Heart right ventricle (tissue), 16 donors: ENCODE results near the gene MAP4K4. TPM values are rescaled to one million over a fixed set of nuclear protein-coding genes. Genes with fewer than 3 reads are reported as not detected.

Experiments used
- ATAC-seq, 8 donors: fragments of 200-7000 bp; cut with Tn5 transposase; one replicate each; pipeline ENCODE4 v1.9.1; 2020; ENCODE audit warnings: mild to moderate bottlenecking in 8 of 8, moderate library complexity in 8 of 8, moderate number of reproducible peaks in 1 of 8
- DNase-seq, 2 donors: peaks; one replicate each; pipeline ENCODE4 v3.0.0-alpha.2; 2020
- H3K27ac ChIP-seq, 10 donors: fragments of 200-600 bp; sonication (generic) in 2 of 10; one replicate each; pipeline versions ENCODE4 v1.5.0 to v1.8.0; 2020 to 2022; ENCODE audit warnings: mild to moderate bottlenecking in 3 of 10
- H3K27me3 ChIP-seq, 7 donors: fragments of 200-600 bp; one replicate each; pipeline ENCODE4 v1.8.0; 2021 to 2022; ENCODE audit warnings: mild to moderate bottlenecking in 2 of 7
- H3K36me3 ChIP-seq, 9 donors: fragments of 200-600 bp; sonication (generic) in 1 of 9; one replicate each; pipeline versions ENCODE4 v1.5.0 to v1.8.0; 2020 to 2022; ENCODE audit warnings: mild to moderate bottlenecking in 2 of 9
- H3K4me1 ChIP-seq, 9 donors: fragments of 200-600 bp; sonication (generic) in 1 of 9; one replicate each; pipeline versions ENCODE4 v1.5.0 to v1.8.0; 2020 to 2022; ENCODE audit warnings: mild to moderate bottlenecking in 4 of 9
- H3K4me3 ChIP-seq, 10 donors: fragments of 200-600 bp; sonication (generic) in 2 of 10; one replicate each; pipeline versions ENCODE4 v1.5.0 to v1.8.0; 2020 to 2022; ENCODE audit warnings: mild to moderate bottlenecking in 7 of 10, moderate library complexity in 2 of 10
- H3K9me3 ChIP-seq, 11 donors: fragments of 200-600 bp in 10 of 11; sonication (generic) in 2 of 11; one replicate each; pipeline versions ENCODE4 v1.5.0 to v1.8.0; 2013 to 2022; ENCODE audit warnings: mild to moderate bottlenecking in 2 of 11, control low read depth in 1 of 11, moderate library complexity in 1 of 11
- WGBS, 2 donors: extraction: QIAGEN DNeasy Blood & Tissue Kit; methylation state at CpG; one replicate each; pipeline ENCODE4 v1.1.7; 2013; ENCODE audit warnings: inconsistent platforms in 1 of 2; 5-methylcytosine and 5-hydroxymethylcytosine counted together
- intact Hi-C, 10 donors: fragments of 100-400 bp; cut with DNase I; formaldehyde crosslinking; loops; one replicate each; pipeline versions ENCODE4 v1.11.1 to v1.14.2; 2022
- polyA plus RNA-seq, 2 donors: library from polyadenylated mRNA; stranded (reverse); fragments of 200-250 nt; gene quantifications; one replicate each; pipeline ENCODE4 v1.2.3, GENCODE V29; 2013
- total RNA-seq, 10 donors: library from RNA; stranded (reverse); fragmentation: NEBNext Ultra II Directional in 3 of 10; extraction: Animal tissue kit (Norgen Biotek cat#: 25700) in 3 of 10; gene quantifications; one replicate each; pipeline versions ENCODE4 v1.2.1 to v1.2.4, GENCODE V29; 2021 to 2023
- TF ChIP-seq, protein P1 (sequence below), 9 donors: fragments of 200-600 bp; sonication (generic) in 2 of 9; IDR thresholded peaks; one replicate each; pipeline versions ENCODE4 v1.5.0 to v1.8.0; 2021 to 2022; ENCODE audit warnings: antibody characterized with exemption in 9 of 9, mild to moderate bottlenecking in 5 of 9, moderate library complexity in 1 of 9
- donor health status: Arrhythmogenic right ventricular cardiomyopathy.
- donor health status: ischemic (EF 13 %, LVEDD 7.1; RV severe dilation, severe dysfunction).
- donor health status: healthy with polysubstance abuse.
- donor health status: DM: no; HTN: yes; CAD: no.
- donor health status: DM: no; HTN: no; CAD: no.
- donor health status: ischemic (EF 25% LVEDD 6.9; RV normal size, moderate dysfunction).
- donor health status: ischemic (EF 25% LVEDD 5.7; RV mildly dilated, moderate dysfunction).
- donor health status: healthy.
- donor health status: DM: yes; HTN: yes; CAD: no.
- donor health status: Ischemic cardiomyopathy.
- donor health status: ischemic (EF 35%, LVEDD 5.7; RV mildly dilated, moderate dysfunction).
- donor health status: nonischemic (EF 11% LVEDD 7.7; RV severe dilation, severe dysfunction).
- donor health status: DM: yes; HTN: yes; CAD: no.
- donor health status: PGD.
- donor health status: ischemic (EF 29% LVEDD 5.4; RV normal size, mild dysfunction).
- donor health status: nonischemic (EF 23%, LVEDD 6.1; RV moderate dilation, normal function).

The MAP4K4 gene
- total and polyA plus RNA-seq, 12 donors, result 44.3 to 116 (median 86.1) TPM

DNA sequence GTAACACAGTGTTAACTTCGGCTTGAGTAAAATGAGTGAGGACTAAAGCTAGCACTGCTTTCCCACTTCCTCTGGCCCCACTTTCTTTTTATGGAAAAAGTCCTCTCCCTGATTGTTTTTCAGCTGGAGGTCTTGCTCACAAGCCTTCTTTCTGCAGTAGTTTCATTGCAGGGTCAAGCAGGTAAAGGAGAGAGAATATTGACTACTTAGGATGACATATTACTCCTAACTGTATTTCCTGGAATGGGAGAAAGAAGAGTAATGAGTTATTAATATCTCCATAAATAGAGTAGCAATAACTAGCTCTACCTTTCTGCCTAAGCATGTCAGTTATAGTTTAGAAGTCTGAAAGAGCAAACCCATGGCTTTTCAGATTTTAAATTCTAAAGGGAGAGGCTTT lies 45.0 kb downstream of the MAP4K4 start:
- H3K36me3 ChIP-seq, result no peaks in the 10 kb centered on the region

DNA sequence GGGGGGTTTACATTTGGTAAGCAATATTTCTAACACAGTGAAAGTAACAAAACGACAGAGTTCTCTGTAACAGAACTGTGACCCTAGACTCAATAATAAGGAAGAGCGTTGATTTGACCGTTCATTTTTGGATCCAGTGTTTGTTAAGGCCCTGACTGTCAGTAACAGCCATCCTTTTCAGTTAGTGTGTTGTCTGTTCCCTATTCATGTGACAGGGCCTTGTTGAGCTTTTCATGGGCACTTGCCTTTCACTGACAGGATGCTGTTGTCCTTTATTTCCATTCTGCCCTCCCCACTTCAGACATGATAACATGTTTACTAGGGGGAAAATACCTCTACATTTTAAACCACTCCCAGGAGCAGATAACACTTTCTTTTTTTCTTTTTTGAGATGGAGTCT lies 45.8 kb downstream of the MAP4K4 start:
- intact Hi-C loops, result loop anchor here in 1 of 10 donors (5.0 kb wide), 1 partner anchor 36 kb away; no protein-coding TSS in a partner anchor
- 38 to 47% methylated on average over 3 of the region's 3 CpGs for WGBS, 2 donors

More for the DNA sequence above, 45.0 kb downstream of the MAP4K4 start:
- TF ChIP-seq, protein P1, sequence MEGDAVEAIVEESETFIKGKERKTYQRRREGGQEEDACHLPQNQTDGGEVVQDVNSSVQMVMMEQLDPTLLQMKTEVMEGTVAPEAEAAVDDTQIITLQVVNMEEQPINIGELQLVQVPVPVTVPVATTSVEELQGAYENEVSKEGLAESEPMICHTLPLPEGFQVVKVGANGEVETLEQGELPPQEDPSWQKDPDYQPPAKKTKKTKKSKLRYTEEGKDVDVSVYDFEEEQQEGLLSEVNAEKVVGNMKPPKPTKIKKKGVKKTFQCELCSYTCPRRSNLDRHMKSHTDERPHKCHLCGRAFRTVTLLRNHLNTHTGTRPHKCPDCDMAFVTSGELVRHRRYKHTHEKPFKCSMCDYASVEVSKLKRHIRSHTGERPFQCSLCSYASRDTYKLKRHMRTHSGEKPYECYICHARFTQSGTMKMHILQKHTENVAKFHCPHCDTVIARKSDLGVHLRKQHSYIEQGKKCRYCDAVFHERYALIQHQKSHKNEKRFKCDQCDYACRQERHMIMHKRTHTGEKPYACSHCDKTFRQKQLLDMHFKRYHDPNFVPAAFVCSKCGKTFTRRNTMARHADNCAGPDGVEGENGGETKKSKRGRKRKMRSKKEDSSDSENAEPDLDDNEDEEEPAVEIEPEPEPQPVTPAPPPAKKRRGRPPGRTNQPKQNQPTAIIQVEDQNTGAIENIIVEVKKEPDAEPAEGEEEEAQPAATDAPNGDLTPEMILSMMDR (IDR thresholded peaks at IDR 0.05), result no peak
- DNase-seq, result no peak
- ATAC-seq, result no peak
- peak overlapping the region in 1 of 10 donors; percentile 12 for H3K4me3 ChIP-seq
- no peaks in the 10 kb centered on the region for H3K27me3 ChIP-seq
- peaks cover 17 to 96% (median 85%) of the 10 kb centered on the region in 9 donors for H3K4me1 ChIP-seq
- 15 to 22% methylated on average over 1 of the region's 1 CpG for WGBS, 2 donors
- H3K9me3 ChIP-seq, result no peaks in the 10 kb centered on the region
- peak overlapping the region in 8 of 10 donors; percentile 47 to 71 (median 66) for H3K27ac ChIP-seq
- intact Hi-C loops, result loop anchor here in 1 of 10 donors (5.0 kb wide), 1 partner anchor 35 kb away; no protein-coding TSS in a partner anchor

DNA sequence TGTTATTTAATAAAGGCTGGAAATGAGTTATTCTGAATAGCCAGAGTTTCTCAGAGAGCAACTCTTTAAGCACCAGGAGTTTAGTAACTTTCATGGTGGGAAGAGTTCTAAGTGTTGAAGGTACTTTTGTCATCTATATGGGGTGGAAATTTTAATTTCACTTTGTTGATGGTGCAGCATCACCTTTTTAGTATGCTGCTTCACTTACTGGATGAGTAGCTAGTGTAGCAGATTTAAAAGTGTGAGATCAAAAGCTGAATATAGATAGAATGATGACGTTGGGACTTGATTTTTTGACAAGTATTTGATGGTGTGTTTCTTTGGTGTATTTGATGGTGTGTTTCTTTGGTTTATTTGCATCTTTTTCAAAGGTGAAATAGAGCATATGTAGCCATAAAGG lies 47.3 kb downstream of the MAP4K4 start:
- H3K9me3 ChIP-seq, result no peaks in the 10 kb centered on the region
- intact Hi-C loops, result loop anchor here in 1 of 10 donors (5.0 kb wide), 1 partner anchor 38 kb away; no protein-coding TSS in a partner anchor
- H3K4me3 ChIP-seq, result no peak overlapping the region
- H3K27ac ChIP-seq, result peak overlapping the region in 1 of 10 donors; percentile 63
- H3K27me3 ChIP-seq, result no peaks in the 10 kb centered on the region
- TF ChIP-seq, protein P1 (IDR thresholded peaks at IDR 0.05), result no peak
- DNase-seq, result no peak
- H3K36me3 ChIP-seq, result no peaks in the 10 kb centered on the region
- H3K4me1 ChIP-seq, result peaks cover 17 to 83% (median 75%) of the 10 kb centered on the region in 9 donors
- ATAC-seq, result no peak
- 33 to 45% methylated on average over 1 of the region's 1 CpG for WGBS, 2 donors

More for the DNA sequence above, 45.8 kb downstream of the MAP4K4 start:
- TF ChIP-seq, protein P1 (IDR thresholded peaks at IDR 0.05), result no peak
- Histone ChIP-seq H3K4me1 (peaks cover 17 to 96% (median 85%) of the 10 kb centered on the region in 9 donors), H3K36me3 (no peaks in the 10 kb centered on the region), H3K27me3 (no peaks in the 10 kb centered on the region), H3K9me3 (no peaks in the 10 kb centered on the region), H3K27ac (peak overlapping the region in 7 of 10 donors; percentile 28 to 71 (median 66)), H3K4me3 (no peak overlapping the region)
- ATAC-seq, result peak in 3 of 8 donors; percentile 37 to 64 (median 45)
- no peak for DNase-seq

DNA sequence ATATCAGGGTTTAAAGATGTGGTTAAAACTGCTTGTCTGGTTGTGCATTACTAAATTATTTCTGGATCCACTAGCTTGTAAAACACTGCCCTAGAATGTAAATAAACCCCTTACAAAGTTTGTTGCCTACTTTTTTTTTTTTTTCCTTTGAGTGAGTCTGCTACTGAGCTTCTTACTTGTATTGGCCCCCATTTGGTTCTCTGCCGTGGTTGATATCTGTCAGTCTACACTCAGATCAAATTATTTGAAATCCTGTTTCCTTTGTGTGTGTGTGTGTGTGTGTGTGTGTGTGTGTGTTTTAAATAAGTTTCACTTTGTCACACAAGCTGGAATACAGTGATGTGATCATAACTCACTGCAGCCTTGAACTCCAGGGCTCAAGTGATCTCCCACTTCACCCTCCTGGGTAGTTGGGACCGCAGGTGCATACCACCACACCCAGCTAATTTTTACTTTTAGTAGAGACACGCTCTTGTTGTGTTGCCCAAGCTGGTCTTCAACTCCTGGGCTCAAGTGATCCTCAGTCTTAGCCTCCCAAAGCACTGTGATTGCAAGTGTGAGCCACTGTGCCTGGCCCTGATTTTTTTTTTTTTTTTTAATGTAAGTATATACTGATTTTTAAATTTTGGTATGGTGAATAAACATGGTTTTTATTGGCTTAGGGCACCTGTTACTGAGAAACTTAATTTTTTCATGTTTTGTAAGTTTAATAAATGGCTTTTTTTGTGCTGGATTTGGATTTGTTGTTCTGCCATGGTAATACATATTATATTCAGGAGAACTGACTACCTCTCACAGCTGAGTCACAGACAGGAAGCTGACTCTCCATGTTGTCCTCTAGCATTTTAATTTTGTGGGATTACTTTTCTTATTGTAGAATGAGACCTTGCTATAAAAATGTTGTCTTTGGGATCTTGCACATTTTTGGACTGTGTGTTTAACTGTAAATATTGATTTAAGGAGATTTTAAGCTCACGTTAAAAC lies 48.5 kb downstream of the MAP4K4 start:
- WGBS, 2 donors, result 72 to 76% methylated on average over 4 of the region's 4 CpGs
- intact Hi-C loops, result no loop called here
- ATAC-seq, result peak in 1 of 8 donors; percentile 41
- H3K4me3 ChIP-seq, result no peak overlapping the region
- peaks cover 17 to 81% (median 71%) of the 10 kb centered on the region in 9 donors for H3K4me1 ChIP-seq
- no peak for DNase-seq
- TF ChIP-seq, protein P1 (IDR thresholded peaks at IDR 0.05), result no peak
- H3K9me3 ChIP-seq, result no peaks in the 10 kb centered on the region
- H3K36me3 ChIP-seq, result no peaks in the 10 kb centered on the region
- H3K27me3 ChIP-seq, result no peaks in the 10 kb centered on the region
- H3K27ac ChIP-seq, result peak overlapping the region in 4 of 10 donors; percentile 5 to 34 (median 26)
